Measurements from ENCODE around the gene BCKDHB. TPM values are rescaled to one million over a fixed set of nuclear protein-coding genes. Genes with fewer than 3 reads are reported as not detected.

Gene BCKDHB
- total RNA-seq, 1 experiment from 2014 or later, result 24.3 TPM

DNA sequence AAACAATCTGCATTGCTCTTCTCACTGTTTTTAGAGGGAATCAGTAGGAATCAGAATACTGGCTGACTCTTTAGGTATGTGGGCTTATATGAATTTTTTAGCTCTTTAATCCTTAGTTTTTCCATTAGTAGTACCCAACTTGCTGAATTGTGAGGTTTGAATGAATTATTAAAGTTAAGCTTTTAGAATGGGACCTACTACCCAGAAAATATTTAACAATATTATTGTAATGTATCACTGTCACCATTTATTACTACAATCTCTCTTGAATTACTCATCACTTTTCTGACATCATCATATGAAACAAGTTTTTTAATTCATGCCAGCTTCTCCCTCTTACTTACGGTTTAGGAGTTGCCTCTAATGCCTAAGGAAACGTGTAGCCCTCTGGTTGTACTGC, 212.7 kb downstream of the BCKDHB start (continued):
- TF ChIP-seq, protein P1, sequence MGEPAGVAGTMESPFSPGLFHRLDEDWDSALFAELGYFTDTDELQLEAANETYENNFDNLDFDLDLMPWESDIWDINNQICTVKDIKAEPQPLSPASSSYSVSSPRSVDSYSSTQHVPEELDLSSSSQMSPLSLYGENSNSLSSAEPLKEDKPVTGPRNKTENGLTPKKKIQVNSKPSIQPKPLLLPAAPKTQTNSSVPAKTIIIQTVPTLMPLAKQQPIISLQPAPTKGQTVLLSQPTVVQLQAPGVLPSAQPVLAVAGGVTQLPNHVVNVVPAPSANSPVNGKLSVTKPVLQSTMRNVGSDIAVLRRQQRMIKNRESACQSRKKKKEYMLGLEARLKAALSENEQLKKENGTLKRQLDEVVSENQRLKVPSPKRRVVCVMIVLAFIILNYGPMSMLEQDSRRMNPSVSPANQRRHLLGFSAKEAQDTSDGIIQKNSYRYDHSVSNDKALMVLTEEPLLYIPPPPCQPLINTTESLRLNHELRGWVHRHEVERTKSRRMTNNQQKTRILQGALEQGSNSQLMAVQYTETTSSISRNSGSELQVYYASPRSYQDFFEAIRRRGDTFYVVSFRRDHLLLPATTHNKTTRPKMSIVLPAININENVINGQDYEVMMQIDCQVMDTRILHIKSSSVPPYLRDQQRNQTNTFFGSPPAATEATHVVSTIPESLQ (CRISPR knock-in tag; IDR thresholded peaks at IDR 0.05), result no peak
- TF ChIP-seq, protein P2, sequence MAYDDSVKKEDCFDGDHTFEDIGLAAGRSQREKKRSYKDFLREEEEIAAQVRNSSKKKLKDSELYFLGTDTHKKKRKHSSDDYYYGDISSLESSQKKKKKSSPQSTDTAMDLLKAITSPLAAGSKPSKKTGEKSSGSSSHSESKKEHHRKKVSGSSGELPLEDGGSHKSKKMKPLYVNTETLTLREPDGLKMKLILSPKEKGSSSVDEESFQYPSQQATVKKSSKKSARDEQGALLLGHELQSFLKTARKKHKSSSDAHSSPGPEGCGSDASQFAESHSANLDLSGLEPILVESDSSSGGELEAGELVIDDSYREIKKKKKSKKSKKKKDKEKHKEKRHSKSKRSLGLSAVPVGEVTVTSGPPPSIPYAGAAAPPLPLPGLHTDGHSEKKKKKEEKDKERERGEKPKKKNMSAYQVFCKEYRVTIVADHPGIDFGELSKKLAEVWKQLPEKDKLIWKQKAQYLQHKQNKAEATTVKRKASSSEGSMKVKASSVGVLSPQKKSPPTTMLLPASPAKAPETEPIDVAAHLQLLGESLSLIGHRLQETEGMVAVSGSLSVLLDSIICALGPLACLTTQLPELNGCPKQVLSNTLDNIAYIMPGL (CRISPR knock-in tag; IDR thresholded peaks at IDR 0.05), result no peak
- TF ChIP-seq ZNF532 (CRISPR knock-in tag; IDR thresholded peaks at IDR 0.05; ENCODE audit: borderline replicate concordance), result no peak
- TF ChIP-seq ZNF317 (CRISPR knock-in tag; IDR thresholded peaks at IDR 0.05; ENCODE audit: borderline replicate concordance, low read depth), result no peak
- TF ChIP-seq ZNF121 (CRISPR knock-in tag; IDR thresholded peaks at IDR 0.05), result no peak
- TF ChIP-seq FOXK1 (CRISPR knock-in tag; IDR thresholded peaks at IDR 0.05), result no peak
- TF ChIP-seq ZBTB21 (CRISPR knock-in tag; IDR thresholded peaks at IDR 0.05; ENCODE audit: borderline replicate concordance), result no peak
- TF ChIP-seq ATF1 (CRISPR knock-in tag; IDR thresholded peaks at IDR 0.05), result no peak
- TF ChIP-seq MAX (CRISPR knock-in tag; IDR thresholded peaks at IDR 0.05), result no peak
- no peak for TF ChIP-seq CREM (CRISPR knock-in tag; IDR thresholded peaks at IDR 0.05)
- no peak for TF ChIP-seq GRHL2 (CRISPR knock-in tag; IDR thresholded peaks at IDR 0.05; ENCODE audit: insufficient replicate concordance, severe bottlenecking)

- POLR2A ChIA-PET, result no interaction called here
Observed at GRCh38 chr6:80321011-80321410, 214.5 kb downstream of the BCKDHB start.

More at GRCh38 chr6:80321011-80321410, 214.5 kb downstream of the BCKDHB start:
- DNase-seq (ENCODE audit: low spot score) (no peak), ATAC-seq (no peak)
- TF ChIP-seq ZNF396 (CRISPR knock-in tag; IDR thresholded peaks at IDR 0.05; ENCODE audit: borderline replicate concordance) (no peak), HMGA2 (CRISPR knock-in tag; IDR thresholded peaks at IDR 0.05) (no peak), FOXJ3 (CRISPR knock-in tag; IDR thresholded peaks at IDR 0.05; ENCODE audit: borderline replicate concordance) (no peak), ZNF512 (CRISPR knock-in tag; IDR thresholded peaks at IDR 0.05; ENCODE audit: borderline replicate concordance) (no peak), CREM (CRISPR knock-in tag; IDR thresholded peaks at IDR 0.05) (no peak)
- TF ChIP-seq, protein P3, sequence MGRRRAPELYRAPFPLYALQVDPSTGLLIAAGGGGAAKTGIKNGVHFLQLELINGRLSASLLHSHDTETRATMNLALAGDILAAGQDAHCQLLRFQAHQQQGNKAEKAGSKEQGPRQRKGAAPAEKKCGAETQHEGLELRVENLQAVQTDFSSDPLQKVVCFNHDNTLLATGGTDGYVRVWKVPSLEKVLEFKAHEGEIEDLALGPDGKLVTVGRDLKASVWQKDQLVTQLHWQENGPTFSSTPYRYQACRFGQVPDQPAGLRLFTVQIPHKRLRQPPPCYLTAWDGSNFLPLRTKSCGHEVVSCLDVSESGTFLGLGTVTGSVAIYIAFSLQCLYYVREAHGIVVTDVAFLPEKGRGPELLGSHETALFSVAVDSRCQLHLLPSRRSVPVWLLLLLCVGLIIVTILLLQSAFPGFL (CRISPR knock-in tag; IDR thresholded peaks at IDR 0.05; ENCODE audit: borderline replicate concordance), result no peak
- Mint-ChIP-seq H3K9me3 (0 out of 2 replicates have a peak, but pooled peaks cover 4% of the 10 kb centered on the region), H3K27me3 (ENCODE audit: low read depth) (no peaks in the 10 kb centered on the region), H3K36me3 (no peaks in the 10 kb centered on the region), H3K27ac (no peak overlapping the region), H3K4me3 (no peak overlapping the region), H3K4me1 (peaks cover 10% of the 10 kb centered on the region)
- CTCF ChIA-PET, result no interaction called here

Measured in WTC11 (cell line).